Measurements from ENCODE around the gene THADA.

- TF ChIP-seq CTCF (IDR thresholded peaks at IDR 0.05), result no peak
- no peak for TF ChIP-seq POLR2A (IDR thresholded peaks at IDR 0.05)
These were observed 187.9 kb downstream of the THADA start for GRCh38 chr2:43407935-43408334.
